H1 (cell line): ENCODE data around the gene SMARCAL1. TPM values are rescaled to one million over a fixed set of nuclear protein-coding genes. Genes with fewer than 3 reads are reported as not detected.

ENCODE experiments used
- CTCF ChIA-PET: fragments of 300-600 bp; sonication (Branson Sonifier 250); formaldehyde crosslinking; loops from one replicate; lab custom pipeline; 2021; ENCODE audit not compliant: partially characterized antibody; lab: Charles Lee
- POLR2A ChIA-PET: fragments of 300-600 bp; sonication (Branson Sonifier 250); formaldehyde crosslinking; loops from one replicate; lab custom pipeline; 2021; ENCODE audit warnings: inconsistent platforms; ENCODE audit not compliant: partially characterized antibody; lab: Charles Lee
- DNase-seq, 2 experiments: peaks; one replicate each; pipeline versions ENCODE4 v3.0.0 to v3.0.0-alpha.2; 2010 to 2022; ENCODE audit warnings: low spot score in 2 of 2, low read depth in 1 of 2, mixed read lengths in 1 of 2
- FAIRE-seq: peaks from 2 replicates; lab custom pipeline; 2011; peaks lifted over from hg19 to GRCh38; lab: Jason Lieb, UNC
- H2AFZ ChIP-seq: 2 replicates; pipeline ENCODE4 v1.8.1; 2012; ENCODE audit warnings: low read length, inconsistent platforms
- H2AK5ac ChIP-seq: 2 replicates; pipeline ENCODE4 v1.6.1; 2013; ENCODE audit warnings: low read depth, low read length
- H2BK120ac ChIP-seq: replicated peaks from 2 replicates; pipeline ENCODE3; 2013; ENCODE audit warnings: low read depth, low read length, inconsistent platforms
- H2BK12ac ChIP-seq: 2 replicates; pipeline ENCODE4 v1.6.1; 2013; ENCODE audit warnings: low read depth, low read length
- H2BK15ac ChIP-seq: 2 replicates; pipeline ENCODE4 v1.6.1; 2013; ENCODE audit warnings: low read length
- H2BK20ac ChIP-seq: 2 replicates; pipeline ENCODE4 v1.6.1; 2013; ENCODE audit warnings: low read length
- H2BK5ac ChIP-seq: 2 replicates; pipeline ENCODE4 v1.6.1; 2013; ENCODE audit warnings: low read depth, low read length
- H3K14ac ChIP-seq: 2 replicates; pipeline ENCODE4 v1.6.1; 2013; ENCODE audit warnings: inconsistent platforms; ENCODE audit not compliant: insufficient read length
- H3K18ac ChIP-seq: 2 replicates; pipeline ENCODE4 v1.6.1; 2013; ENCODE audit warnings: low read length; ENCODE audit errors: extremely low read depth
- H3K23ac ChIP-seq: 2 replicates; pipeline ENCODE4 v1.6.1; 2013; ENCODE audit warnings: inconsistent platforms; ENCODE audit not compliant: insufficient read length
- H3K23me2 ChIP-seq: 2 replicates; pipeline ENCODE4 v1.6.1; 2013; ENCODE audit warnings: low read depth, low read length
- H3K27ac ChIP-seq: 2 replicates; pipeline ENCODE4 v1.6.1; 2011; ENCODE audit warnings: low read depth, low read length, inconsistent platforms
- H3K27me3 ChIP-seq, 4 experiments: replicated peaks in 1 of 4; 1 replicate in 1 of 4; 2 replicates in 3 of 4; pipeline versions ENCODE4 v1.6.1 to v1.8.1; 2011 to 2013; ENCODE audit warnings: low read length in 3 of 4, mild to moderate bottlenecking in 3 of 4, inconsistent platforms in 2 of 4, mixed read lengths in 2 of 4, moderate library complexity in 1 of 4; ENCODE audit not compliant: control insufficient read depth in 3 of 4, insufficient read depth in 3 of 4; ENCODE audit errors: extremely low read depth in 1 of 4
- H3K36me3 ChIP-seq, 4 experiments: 2 replicates each; pipeline versions ENCODE4 v1.6.1 to v1.8.1; 2011 to 2013; ENCODE audit warnings: mild to moderate bottlenecking in 4 of 4, low read length in 3 of 4, moderate library complexity in 2 of 4, control low read depth in 1 of 4, inconsistent platforms in 1 of 4; ENCODE audit not compliant: insufficient read depth in 4 of 4, control insufficient read depth in 2 of 4
- H3K4ac ChIP-seq: replicated peaks from 2 replicates; pipeline ENCODE3; 2013; ENCODE audit warnings: low read length, low read depth, mixed read lengths, inconsistent platforms; ENCODE audit not compliant: insufficient read length
- H3K4me1 ChIP-seq, 4 experiments: replicated peaks in 1 of 4; 1 replicate in 1 of 4; 2 replicates in 3 of 4; pipeline versions ENCODE4 v1.6.1 to v1.8.1; 2011 to 2013; ENCODE audit warnings: low read length in 3 of 4, inconsistent platforms in 2 of 4, mixed read lengths in 1 of 4; ENCODE audit not compliant: insufficient read depth in 4 of 4, control insufficient read depth in 3 of 4
- H3K4me2 ChIP-seq, 2 experiments: 2 replicates each; pipeline versions ENCODE4 v1.6.1 to v1.8.1; 2011 to 2013; ENCODE audit warnings: low read depth in 2 of 2, low read length in 2 of 2, control low read depth in 1 of 2, inconsistent platforms in 1 of 2, mild to moderate bottlenecking in 1 of 2; ENCODE audit not compliant: insufficient read depth in 1 of 2
- H3K4me3 ChIP-seq, 4 experiments: fragments of 200-600, 300-600 bp in 1 of 4; sonication (generic), shearing (Covaris generic), sonication (Bioruptor Twin) in 1 of 4; 2 replicates each; pipeline versions ENCODE4 v1.5.1 to v1.8.1; 2011 to 2016; ENCODE audit warnings: low read length in 4 of 4, low read depth in 3 of 4, control low read depth in 2 of 4, inconsistent platforms in 2 of 4, mild to moderate bottlenecking in 2 of 4, mixed read lengths in 1 of 4, moderate library complexity in 1 of 4; ENCODE audit not compliant: insufficient read depth in 2 of 4; ENCODE audit errors: extremely low read depth in 1 of 4
- H3K56ac ChIP-seq: replicated peaks from 2 replicates; pipeline ENCODE3; 2013; ENCODE audit warnings: low read depth, mild to moderate bottlenecking, mixed read lengths, low read length, inconsistent platforms; ENCODE audit not compliant: insufficient read length
- H3K79me1 ChIP-seq: 2 replicates; pipeline ENCODE4 v1.6.1; 2013; ENCODE audit warnings: low read depth, low read length, control low read depth
- H3K79me2 ChIP-seq, 2 experiments: 2 replicates each; pipeline versions ENCODE4 v1.6.1 to v1.8.1; 2012 to 2013; ENCODE audit warnings: low read length in 2 of 2, mild to moderate bottlenecking in 2 of 2, inconsistent platforms in 1 of 2; ENCODE audit not compliant: insufficient read depth in 2 of 2, control insufficient read depth in 1 of 2
- H3K9ac ChIP-seq, 4 experiments: replicated peaks in 1 of 4; 1 replicate in 1 of 4; 2 replicates in 3 of 4; pipeline versions ENCODE4 v1.6.1 to v1.8.1; 2011 to 2013; ENCODE audit warnings: low read depth in 3 of 4, low read length in 3 of 4, control low read depth in 2 of 4, mild to moderate bottlenecking in 2 of 4, moderate library complexity in 2 of 4, inconsistent platforms in 1 of 4; ENCODE audit errors: extremely low read depth in 1 of 4
- H3K9me3 ChIP-seq, 2 experiments: 2 replicates each; pipeline versions ENCODE4 v1.6.1 to v1.8.1; 2012 to 2013; ENCODE audit warnings: mild to moderate bottlenecking in 2 of 2, moderate library complexity in 2 of 2, control low read depth in 1 of 2, inconsistent platforms in 1 of 2, low read depth in 1 of 2, low read length in 1 of 2, mixed read lengths in 1 of 2; ENCODE audit not compliant: insufficient read depth in 2 of 2
- H4K20me1 ChIP-seq, 2 experiments: replicated peaks in 1 of 2; 2 replicates each; pipeline versions ENCODE3 to v1.8.1; 2011 to 2013; ENCODE audit warnings: inconsistent platforms in 2 of 2, low read length in 2 of 2, mild to moderate bottlenecking in 1 of 2; ENCODE audit not compliant: insufficient read depth in 2 of 2, control insufficient read depth in 1 of 2
- H4K5ac ChIP-seq: 2 replicates; pipeline ENCODE4 v1.6.1; 2013; ENCODE audit warnings: low read length, low read depth, mixed read lengths, inconsistent platforms; ENCODE audit not compliant: insufficient read length
- H4K8ac ChIP-seq: 2 replicates; pipeline ENCODE4 v1.8.0; 2013; ENCODE audit warnings: mild to moderate bottlenecking, moderate library complexity, low read length, inconsistent platforms; ENCODE audit not compliant: insufficient read depth; ENCODE audit errors: extremely low read depth
- H4K91ac ChIP-seq: replicated peaks from 2 replicates; pipeline ENCODE3; 2013; ENCODE audit warnings: low read length, mixed read lengths, inconsistent platforms; ENCODE audit not compliant: insufficient read length
- PHF8 ChIP-seq: fragments of 200-600 bp; sonication (generic); conservative IDR thresholded peaks from 2 replicates; pipeline ENCODE4 v1.7.1; 2012; ENCODE audit warnings: low read depth, mild to moderate bottlenecking, inconsistent platforms, low read length, moderate library complexity
- WGBS, 2 experiments: shearing (Covaris generic) in 1 of 2; methylation state at CpG; one replicate each; pipeline versions ENCODE4 v1.1.6 to v1.1.7; 2013 to 2015; ENCODE audit warnings: low lambda C conversion rate in 2 of 2, mixed read lengths in 2 of 2, inconsistent platforms in 1 of 2, low coverage in 1 of 2, missing lambda C conversion rate in 1 of 2; ENCODE audit not compliant: insufficient replicate concordance in 2 of 2, insufficient coverage in 1 of 2, insufficient read length in 1 of 2; ENCODE audit errors: extremely low coverage in 1 of 2, missing lambda C conversion rate in 1 of 2; 5-methylcytosine and 5-hydroxymethylcytosine counted together
- polyA plus RNA-seq, 7 experiments: library from polyadenylated mRNA; depleted of rRNA in 3 of 7; stranded (reverse) in 5 of 7; unstranded in 2 of 7; fragments of >200 nt in 5 of 7; fragments of 200-250 nt in 2 of 7; gene quantifications; 1 replicate in 5 of 7; 2 replicates in 1 of 7; 4 replicates in 1 of 7; pipeline versions ENCODE4 v1.2.1 to v1.2.3, GENCODE V29; 2011 to 2013; ENCODE audit warnings: missing spikeins in 2 of 7, mixed read lengths in 2 of 7
- total RNA-seq: library from RNA; stranded (reverse); fragmentation: NEBNext Ultra II Directional; extraction: Animal tissue kit (Norgen Biotek cat#: 25700); gene quantifications from 2 replicates; pipeline ENCODE4 v1.2.1, GENCODE V29; 2021

The SMARCAL1 gene
- total and polyA plus RNA-seq, 2 of the 8 experiments (the other 6 are each of a cell fraction or from before 2014, with no cell fraction given) = 17.6 to 17.9 TPM

- Histone ChIP-seq H3K56ac (no peak overlapping the region), H2BK5ac (no peak overlapping the region), H3K4ac (no peak overlapping the region), H3K9me3 (no peaks in the 10 kb centered on the region), H3K79me1 (no peaks in the 10 kb centered on the region), H3K27me3 (no peaks in the 10 kb centered on the region), H2AFZ (no peak overlapping the region), H4K91ac (no peak overlapping the region), H3K36me3 (no peaks in the 10 kb centered on the region), H4K5ac (no peak overlapping the region), H3K4me2 (no peak overlapping the region), H3K23me2 (no peaks in the 10 kb centered on the region), H3K4me3 (no peak overlapping the region), H4K8ac (no peak overlapping the region), H2BK20ac (no peak overlapping the region), H4K20me1 (no peaks in the 10 kb centered on the region), H3K27ac (no peak overlapping the region), H3K9ac (no peak overlapping the region), H2BK15ac (no peak overlapping the region), H3K18ac (no peak overlapping the region), H3K14ac (no peak overlapping the region), H2BK120ac (no peak overlapping the region), H3K4me1 (no peaks in the 10 kb centered on the region), H2AK5ac (no peak overlapping the region), H2BK12ac (no peak overlapping the region), H3K79me2 (no peaks in the 10 kb centered on the region), H3K23ac (no peak overlapping the region)
- FAIRE-seq (no peak), DNase-seq (no peak)
- TF ChIP-seq PHF8 = no peak
- ChIA-PET POLR2A (interaction anchor here (1.3 to 7.0 kb wide), 2 partner anchors 9 to 21 kb away, joined by 3 to 65 read pairs; partner anchors contain the start of gene RPL37A), CTCF (interaction anchor here (1.2 kb wide), 1 partner anchor 46 kb away, joined by 3 read pairs; no protein-coding TSS in a partner anchor)
- WGBS, 2 experiments = 95% methylated on average over 1 of the region's 1 CpG; no CpG with 5 or more reads in 1 of the 2 experiments
Observed at GRCh38 chr2:216490061-216490460, 77.8 kb downstream of the SMARCAL1 start.
